GM18498 (cell line): ENCODE results near the gene CCDC149.

Experiments used
- ATAC-seq: cut with Tn5 transposase; IDR thresholded peaks from one replicate; pipeline ENCODE4 v1.9.1; 2021; ENCODE audit warnings: mild to moderate bottlenecking, moderate library complexity; ENCODE audit not compliant: unreplicated experiment

Gene CCDC149

DNA sequence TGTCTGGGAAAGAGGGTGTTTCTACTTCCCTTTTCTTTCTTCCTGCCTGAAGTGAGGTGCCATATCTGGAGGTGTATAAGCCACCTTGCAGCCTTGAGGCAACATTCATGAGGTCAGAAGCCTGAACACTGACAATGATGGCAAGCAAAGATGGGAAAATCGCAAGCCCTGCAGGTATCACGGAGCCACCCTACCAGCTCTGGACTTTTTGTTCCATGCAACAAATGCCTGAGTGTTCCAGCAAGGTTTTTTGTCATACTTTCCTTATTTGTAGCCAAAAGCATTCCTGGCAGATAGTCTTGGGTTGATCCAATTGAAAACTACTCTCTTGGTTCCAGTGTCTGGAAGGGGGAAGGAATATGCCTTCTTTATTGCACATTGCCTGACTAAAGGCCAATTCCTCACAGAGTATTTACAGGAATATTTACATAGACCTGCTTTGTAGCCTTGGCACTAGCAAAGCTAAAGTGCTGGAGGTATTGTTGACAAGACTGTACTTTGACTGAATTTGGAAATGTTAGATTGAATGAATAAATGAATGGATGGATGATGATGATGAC, 131.8 kb downstream of the CCDC149 start:
- no peak for ATAC-seq

DNA sequence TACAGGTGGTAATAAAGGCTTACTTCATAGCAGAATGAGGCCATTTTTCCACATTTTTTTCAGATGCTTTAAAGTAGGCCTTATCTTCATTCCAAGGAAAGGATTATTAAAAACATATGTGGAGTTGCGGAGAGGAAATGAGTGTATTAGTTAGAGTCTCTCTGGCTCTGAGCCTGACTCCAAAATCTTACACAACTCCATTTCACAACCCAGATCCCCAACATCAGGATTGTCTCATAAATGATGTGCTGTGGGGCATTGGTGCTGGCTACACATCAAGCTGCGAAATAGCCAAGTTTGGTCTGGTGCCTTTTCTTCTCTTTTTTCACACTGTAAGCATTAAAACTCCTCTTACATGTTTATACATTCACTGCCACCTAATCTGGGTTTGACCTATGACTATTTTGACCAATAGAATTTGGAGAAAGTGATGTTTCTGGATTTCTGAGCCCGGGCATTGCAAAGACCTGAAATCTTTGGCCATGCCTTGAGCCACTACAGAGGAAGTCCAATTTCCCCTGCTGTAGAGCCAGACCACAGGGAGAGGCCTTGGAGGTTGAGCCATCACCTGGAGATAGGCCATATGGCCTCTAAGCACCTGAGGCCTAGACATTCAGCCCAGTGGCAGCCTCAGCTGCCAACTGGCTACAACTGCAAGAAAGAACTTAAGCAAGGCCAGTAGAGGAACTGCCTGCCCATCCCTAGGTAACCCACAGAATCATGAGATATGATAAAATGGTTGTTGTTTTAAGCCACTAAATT, 134.2 kb downstream of the CCDC149 start:
- no peak for ATAC-seq

DNA sequence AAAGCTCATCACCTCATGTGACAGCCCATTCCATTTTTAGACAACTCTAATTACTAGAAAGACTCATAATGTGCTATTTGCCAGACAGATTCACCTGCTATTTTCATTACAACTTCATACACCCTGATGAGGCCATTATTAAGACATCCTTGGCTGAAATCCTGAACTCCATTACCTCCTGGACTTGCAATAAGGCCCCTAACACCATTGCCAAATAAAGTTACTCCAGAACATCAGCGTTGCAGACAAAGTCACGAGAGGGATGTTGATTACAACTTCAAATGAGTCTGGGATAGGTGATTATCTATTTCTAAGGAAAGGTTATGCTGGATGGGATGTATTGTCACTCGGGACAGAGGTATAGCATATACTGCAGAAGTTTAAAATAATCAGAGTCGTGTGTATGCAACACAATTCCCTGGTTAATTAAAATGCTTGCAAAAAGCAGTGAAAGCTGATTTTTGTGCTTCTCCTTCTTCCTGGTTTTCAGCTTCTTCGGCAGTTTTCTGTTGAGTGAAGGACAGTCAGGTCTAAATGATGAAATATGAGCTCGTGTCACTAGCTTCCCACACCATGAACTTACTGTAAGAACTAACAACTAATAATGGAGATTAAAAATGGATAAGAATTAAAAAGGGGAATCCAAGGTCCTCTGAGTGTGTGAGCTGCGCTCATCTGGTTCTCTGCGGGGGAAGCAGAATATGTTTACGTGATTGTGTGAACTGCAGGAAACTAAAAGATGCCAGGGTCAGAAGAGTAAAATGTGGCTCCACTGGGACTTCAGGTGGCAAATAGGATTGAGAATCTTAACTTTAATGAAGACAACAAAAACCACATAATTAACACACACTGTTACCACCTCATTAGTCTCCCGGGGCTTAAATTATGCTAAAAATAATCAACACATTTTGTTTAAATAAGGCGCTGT, 135.0 kb downstream of the CCDC149 start:
- no peak for ATAC-seq

DNA sequence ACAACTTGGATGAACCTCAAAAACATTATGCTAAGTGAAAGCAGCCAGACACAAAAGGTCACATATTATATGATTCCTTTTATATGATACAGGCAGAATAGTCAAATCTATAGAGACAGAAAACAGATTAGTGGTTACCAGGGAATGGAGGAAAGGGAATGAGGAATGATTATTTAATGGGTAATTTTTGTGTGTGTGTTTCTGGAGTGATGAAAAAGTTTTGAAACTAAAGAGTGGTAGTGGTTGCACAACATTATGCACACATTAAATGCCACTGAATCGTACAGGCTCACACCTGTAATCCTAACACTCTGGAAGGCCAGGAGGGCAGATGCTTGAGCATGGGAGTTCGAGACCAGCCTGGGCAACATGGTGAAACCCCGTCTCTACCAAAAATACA, 137.1 kb downstream of the CCDC149 start:
- no peak for ATAC-seq

DNA sequence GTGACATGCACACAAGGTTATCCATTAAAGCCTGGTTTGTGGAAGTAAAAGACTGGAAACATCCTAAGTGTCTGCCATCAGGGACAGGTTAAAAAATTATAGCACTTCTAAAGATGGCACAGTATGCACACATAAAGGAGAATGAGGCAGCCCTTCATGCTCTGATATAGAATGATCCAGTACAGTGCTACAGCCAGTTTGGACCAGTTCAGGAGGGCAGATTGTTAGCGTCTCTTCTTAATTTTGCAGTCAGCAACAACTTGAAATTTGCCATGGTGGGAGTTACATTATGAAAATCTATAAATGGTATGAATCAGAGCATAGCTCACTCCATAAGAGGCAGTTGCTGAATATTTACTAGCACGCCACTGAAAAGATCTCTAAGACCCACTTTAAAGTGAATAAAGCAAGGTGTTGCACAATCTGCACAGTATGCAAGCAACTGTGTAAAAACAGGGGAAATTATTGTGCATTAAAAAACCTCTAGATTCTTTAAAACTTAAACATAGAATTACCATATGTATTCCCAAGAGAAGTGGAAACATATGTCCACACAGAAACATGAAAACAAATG, 137.7 kb downstream of the CCDC149 start:
- no peak for ATAC-seq

DNA sequence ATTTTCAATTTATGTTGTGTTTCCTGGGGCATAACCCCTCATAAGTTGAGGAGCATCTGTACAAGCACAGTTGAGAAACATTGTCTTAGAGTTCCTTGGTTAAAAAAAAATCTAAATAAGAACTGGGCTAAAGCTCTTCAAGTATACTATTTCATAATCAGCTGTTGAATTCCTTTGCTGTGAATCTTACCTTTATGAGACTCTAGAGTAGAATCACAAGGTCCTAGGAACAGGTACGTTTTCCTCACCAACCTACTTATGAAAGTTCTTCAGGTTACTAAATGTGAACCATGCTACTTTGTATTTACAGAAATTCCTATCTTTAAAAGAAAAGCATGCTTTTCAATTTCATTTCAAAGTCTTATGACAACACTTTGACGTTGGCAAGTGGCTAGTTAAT, 138.4 kb downstream of the CCDC149 start:
- no peak for ATAC-seq

DNA sequence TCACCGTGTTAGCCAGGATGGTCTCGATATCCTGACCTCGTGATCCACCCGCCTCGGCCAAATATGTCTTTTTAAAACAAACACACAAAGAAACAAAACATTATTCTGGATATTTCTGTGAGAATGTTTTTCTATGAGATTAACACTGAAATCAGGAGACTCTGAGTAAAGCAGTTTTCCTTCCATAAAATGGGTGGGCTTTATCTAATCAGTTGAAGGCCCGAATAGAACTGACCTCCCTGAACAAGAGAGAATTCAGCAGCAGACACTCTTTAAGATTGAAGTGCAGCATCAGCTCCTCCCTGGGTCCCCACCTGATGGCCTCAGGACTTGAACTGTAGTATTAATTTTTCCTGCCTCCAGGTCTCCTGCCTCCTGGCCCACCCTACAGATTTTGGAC, 139.9 kb downstream of the CCDC149 start:
- no peak for ATAC-seq

DNA sequence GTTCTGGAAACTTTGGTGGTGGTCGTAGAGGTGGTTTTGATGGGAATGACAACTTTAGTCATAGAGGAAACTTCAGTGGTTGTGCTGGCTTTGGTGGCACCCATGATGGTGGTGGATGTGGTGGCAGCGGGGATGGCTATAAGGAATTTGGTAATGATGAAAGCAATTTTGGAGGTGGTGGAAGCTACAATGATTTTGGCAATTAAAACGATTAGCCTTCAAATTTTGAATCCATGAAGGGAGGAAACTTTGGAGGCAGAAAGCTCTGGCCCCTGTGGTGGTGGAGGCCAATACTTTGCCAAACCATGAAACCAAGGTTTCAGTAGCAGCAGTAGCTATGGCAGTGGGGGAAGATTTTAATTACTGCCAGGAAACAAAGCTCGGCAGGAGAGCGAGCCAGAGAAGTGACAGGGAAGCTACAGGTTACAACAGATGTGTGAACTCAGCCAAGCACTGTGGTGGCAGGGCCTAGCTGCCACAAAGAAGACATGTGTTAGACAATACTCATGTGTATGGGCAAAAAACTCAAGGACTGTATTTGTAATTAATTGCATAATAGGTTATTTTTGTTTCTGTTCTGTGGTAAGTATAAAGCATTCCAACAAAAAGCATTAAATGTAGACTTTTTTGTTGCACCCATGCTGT, 140.7 kb downstream of the CCDC149 start:
- no peak for ATAC-seq

DNA sequence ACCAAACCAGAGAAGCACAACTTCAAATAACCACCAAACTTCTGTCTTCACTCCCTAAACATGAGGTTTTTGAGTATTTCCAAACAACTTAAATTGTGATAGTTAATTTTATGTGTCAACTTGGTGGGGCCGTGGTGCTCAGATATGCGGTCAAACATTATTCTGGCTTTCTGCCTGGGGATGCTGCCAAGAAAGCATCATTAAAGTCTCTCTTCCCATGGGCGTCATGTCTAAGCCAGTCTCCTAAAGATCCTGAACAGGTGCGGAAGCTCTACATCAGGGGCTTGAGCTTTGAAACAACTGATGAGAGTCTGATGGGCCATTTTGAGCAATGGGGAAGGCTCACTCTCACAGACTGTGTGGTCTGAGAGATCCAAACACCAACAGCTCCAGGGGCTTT, 141.6 kb downstream of the CCDC149 start:
- ATAC-seq = no peak

DNA sequence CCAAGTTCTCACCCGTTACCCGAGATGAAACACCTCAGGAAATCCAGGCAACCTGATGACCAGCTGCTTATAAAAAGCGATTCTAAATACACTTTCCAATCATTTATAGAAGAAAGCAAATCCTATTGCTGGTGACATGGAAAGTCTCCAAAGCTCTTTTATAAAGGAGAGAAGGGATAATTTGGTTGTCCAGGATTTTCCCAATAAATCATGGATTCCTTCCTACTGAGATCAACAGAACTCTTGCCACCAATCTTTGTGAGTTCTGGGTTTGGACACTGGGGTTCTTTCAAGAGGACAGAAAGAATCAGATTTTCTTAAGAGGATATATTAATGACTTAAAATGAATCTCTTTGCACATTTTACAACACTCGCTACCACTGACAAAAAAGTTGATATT, 142.2 kb downstream of the CCDC149 start:
- ATAC-seq = no peak

DNA sequence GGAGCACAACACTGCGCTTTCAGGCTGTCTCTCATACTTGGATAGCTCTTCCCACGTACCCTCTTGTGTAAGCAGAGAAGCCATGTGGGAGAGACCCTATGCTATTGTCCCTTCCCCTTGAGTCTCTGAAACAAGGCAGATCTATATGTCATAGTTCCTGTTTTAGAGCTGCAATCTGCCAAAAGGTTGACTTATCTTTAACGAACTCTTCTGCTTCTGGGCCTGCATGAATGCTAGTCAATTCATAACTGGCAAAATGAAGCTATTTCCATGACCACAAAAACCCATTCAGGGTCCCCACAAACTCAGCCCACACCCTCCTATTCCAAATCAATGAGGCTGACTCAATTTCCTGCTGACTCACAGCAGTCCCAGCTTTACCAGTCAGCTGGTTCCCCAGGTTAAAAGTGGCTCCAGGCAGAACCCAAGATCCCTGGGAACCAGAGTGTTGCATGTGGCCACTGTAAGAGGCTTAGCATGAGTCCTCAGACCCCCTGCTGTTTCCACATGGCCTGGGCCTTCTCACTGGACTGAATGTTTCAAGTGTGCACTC, 142.7 kb downstream of the CCDC149 start:
- peak; percentile 66 for ATAC-seq

DNA sequence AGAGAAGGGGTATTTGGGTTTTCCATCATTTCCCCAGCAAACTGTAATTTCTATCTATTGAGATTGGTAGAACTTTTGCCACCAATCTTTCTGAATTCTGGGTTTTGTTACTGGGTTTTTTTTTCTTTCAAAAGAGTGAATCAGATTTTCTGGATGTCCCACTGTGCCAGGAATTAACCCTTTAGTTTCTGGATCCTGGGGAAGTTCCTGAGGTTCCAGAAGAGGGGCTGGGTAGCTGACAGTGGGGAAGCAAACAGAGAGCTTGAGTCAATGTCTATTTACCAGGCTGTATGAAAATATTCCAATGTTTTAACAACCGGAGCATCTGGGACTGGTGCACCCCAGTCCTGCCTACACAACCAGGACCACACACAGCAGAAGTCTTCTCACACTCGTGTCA, 143.3 kb downstream of the CCDC149 start:
- no peak for ATAC-seq

DNA sequence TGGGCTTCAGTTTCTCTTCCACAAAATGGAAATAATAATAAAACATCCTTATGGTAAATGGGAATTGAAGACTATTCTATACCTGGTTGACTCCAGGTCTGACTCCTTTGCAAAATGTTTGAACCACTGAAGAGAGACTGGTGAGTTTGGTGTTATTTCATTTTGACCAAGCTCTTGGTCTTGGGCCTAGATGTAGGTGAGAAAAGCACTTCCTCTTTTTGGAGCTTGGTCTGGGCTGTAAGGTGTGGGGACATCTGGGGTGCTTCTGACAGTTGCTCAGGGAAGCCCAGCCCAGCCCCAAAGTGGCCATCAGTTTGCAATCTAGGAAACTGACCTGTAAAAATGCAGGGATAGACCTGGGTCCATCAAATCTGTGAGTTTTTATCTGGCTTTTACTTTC, 144.2 kb downstream of the CCDC149 start:
- peak; percentile 82 for ATAC-seq

DNA sequence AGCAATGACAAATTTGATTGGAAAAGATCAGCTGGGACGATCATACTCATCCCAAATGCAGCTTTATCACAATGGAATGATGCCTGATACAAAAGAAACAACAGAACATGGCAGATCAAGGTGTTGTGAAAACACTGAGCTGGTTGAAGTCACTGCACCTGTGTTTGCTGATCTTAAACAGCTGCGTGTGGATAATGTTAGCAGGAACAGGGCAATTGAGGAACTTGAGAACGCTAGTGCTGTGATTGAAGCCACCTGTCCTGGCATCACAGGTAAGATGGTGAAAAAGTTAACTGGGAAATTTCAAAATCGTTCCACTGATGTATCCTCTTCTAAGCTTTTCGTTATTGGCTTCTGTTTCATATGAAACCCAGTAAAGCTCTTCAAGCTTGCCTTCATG, 144.8 kb downstream of the CCDC149 start:
- ATAC-seq = no peak

DNA sequence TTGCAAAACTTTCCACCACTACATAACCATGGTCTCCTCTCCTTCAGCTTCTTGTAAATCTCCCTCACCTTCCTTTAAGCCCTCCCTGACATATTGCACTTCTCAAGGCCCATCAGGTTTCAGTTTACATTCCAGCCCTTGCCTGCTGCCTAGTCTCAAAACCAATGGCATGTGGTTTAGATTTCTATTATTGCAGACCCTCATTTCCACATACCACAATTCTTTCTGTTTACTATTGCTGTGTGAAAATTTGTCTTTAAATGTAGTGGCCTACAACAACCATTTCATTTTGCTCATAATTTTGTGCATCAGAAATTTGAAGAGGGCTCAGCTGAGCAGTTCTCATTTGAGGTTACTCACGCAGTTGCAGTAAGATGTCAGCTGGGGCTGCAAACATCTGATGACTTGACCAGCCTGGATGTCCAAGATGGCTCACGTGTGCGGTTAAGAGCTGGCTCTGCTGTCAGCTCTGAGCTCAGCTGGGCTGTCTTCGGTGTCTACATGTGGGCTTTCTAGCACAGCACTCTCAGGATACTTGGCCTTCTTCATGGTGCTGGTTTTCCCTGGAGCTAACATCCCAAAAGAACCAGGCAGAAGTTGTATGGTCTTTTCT, 147.4 kb downstream of the CCDC149 start:
- ATAC-seq = no peak

DNA sequence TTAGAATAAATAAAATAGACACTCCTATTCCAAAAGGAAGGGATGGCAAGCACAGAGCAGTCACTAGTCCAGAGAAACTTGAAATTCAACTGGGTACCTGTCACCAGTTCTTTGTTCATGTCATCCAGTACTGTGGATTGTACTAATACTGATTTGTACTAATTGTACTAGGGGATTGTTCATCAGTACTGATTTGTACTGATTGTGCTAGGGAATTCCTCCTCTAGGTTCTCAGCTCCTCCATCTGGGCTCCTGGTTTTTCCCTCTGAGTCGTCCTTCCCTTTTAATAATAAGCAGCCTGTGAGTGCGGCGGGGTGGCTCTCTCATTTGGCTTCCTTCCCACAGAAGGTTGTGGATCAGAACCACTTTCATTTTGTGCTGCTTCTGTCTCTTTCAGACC, 148.5 kb downstream of the CCDC149 start:
- no peak for ATAC-seq

DNA sequence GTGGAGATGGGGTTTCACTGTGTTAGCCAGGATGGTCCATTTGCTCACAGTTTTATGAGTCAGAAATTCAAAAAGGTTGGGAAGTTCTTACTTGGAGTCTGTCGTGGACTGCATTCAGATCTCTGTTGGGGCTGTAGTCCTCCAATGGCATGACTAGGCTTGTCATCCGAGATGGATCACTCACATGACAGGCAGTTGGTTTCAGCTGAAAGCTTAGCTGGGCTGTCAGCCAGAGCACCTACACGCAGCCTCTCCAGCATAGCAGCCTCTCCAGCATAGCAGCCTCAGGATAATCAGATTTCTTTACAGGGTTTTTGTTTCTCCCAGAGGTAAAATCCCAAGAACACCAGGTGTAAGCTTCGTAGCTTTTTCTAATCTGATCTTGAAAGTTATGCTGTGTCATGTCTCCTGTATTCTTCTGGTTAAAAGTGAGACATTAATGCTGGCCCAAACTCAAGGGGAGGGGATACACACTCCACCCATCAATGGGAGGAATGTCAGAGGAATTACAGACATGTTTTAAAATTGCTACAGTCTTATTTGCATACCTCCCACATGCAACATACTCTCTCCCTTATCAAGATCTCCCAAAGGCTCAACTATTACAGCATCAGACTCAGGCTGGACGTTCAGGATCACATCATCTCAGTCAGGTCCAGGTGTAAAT, 149.1 kb downstream of the CCDC149 start:
- no peak for ATAC-seq
